Type B pancreatic cell (in vitro differentiated cells): ENCODE results near the gene MKS1. TPM values are rescaled to one million over a fixed set of nuclear protein-coding genes. Genes with fewer than 3 reads are reported as not detected.

Experiments used
- DNase-seq: peaks from one replicate; pipeline ENCODE4 v3.0.0; 2021; ENCODE audit warnings: mixed read lengths; ENCODE audit not compliant: unreplicated experiment; ENCODE audit errors: extremely low spot score
- H3K27ac Mint-ChIP-seq: 2 replicates; pipeline ENCODE4 v1.8.0; 2021; ENCODE audit warnings: mild to moderate bottlenecking, mixed read lengths
- H3K27me3 Mint-ChIP-seq: 2 replicates; pipeline ENCODE4 v1.8.0; 2021; ENCODE audit warnings: mixed read lengths
- H3K36me3 Mint-ChIP-seq: 2 replicates; pipeline ENCODE4 v1.8.0; 2021; ENCODE audit warnings: mixed read lengths
- H3K4me1 Mint-ChIP-seq: one replicate; pipeline ENCODE4 v1.8.0; 2021; ENCODE audit warnings: mixed read lengths; ENCODE audit not compliant: unreplicated experiment
- H3K4me3 Mint-ChIP-seq: 2 replicates; pipeline ENCODE4 v1.8.0; 2021; ENCODE audit warnings: mild to moderate bottlenecking, mixed read lengths
- H3K9me3 Mint-ChIP-seq: 2 replicates; pipeline ENCODE4 v1.8.0; 2021; ENCODE audit warnings: mixed read lengths
- CTCF ChIP-seq: fragments of 200-600 bp; sonication (generic); conservative IDR thresholded peaks from 2 replicates; pipeline ENCODE4 v1.5.0; 2021; ENCODE audit warnings: antibody characterized with exemption, mild to moderate bottlenecking
- total RNA-seq: library from RNA; stranded (reverse); gene quantifications from 2 replicates; pipeline ENCODE4 v1.2.1, GENCODE V29; 2021; ENCODE audit warnings: low replicate concordance

MKS1 gene
- total RNA-seq, 1 donor from 2014 or later: 33.2 TPM

DNA sequence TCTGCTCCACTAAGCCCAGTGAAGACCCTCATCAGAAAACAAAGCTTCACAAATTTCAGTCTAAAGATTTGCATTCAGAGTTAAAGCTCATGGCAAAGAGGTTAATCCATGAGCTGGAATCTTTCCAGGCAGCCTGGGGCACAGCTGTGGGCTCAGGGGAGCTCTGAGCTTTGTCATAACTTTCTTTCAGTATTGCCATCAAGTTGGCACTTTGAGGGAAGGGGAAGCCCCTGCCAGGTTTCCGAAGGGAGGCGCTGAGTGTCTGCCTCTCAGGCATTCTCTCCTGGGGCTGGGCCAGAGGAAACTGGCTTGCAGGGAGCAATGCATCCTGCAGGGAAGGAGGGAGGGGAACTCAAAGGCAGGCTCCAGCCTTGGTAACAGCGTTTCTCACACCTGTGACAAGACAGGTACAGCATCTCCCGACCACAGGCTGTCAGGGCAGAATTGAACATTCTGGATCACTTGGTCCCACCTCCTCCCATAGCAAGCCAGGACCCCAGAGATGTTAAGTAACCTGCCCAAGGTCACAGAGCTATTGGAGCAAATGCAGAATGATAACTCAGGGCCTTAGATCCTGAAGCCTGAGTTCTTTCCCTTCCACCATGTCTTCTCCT lies 23.2 kb upstream of the MKS1 start:
- no peak for DNase-seq
- Mint-ChIP-seq H3K4me1 (no peaks in the 10 kb centered on the region), H3K36me3 (no peaks in the 10 kb centered on the region), H3K4me3 (no peak overlapping the region), H3K27ac (no peak overlapping the region), H3K9me3 (no peaks in the 10 kb centered on the region), H3K27me3 (peaks cover 96% of the 10 kb centered on the region)
- no peak for TF ChIP-seq CTCF

- H3K27ac Mint-ChIP-seq: no peak overlapping the region
- DNase-seq: no peak
- H3K4me1 Mint-ChIP-seq: no peaks in the 10 kb centered on the region
- H3K27me3 Mint-ChIP-seq: peaks cover 100% of the 10 kb centered on the region
- TF ChIP-seq CTCF: no peak
- H3K36me3 Mint-ChIP-seq: no peaks in the 10 kb centered on the region
- no peak overlapping the region for H3K4me3 Mint-ChIP-seq
- H3K9me3 Mint-ChIP-seq: no peaks in the 10 kb centered on the region
Measured at GRCh38 chr17:58239987-58240386, 20.9 kb upstream of the MKS1 start.

GRCh38 chr17:58238147-58238634 lies 19.1 kb upstream of the MKS1 start, which contains the start of gene LPO:
Gene LPO, plus strand, starts transcription at chr17:58238584. Its CDS starts 4,396 bp downstream, at chr17:58242980.
- TF ChIP-seq CTCF: no peak
- no peak for DNase-seq
- H3K9me3 Mint-ChIP-seq: no peaks in the 10 kb centered on the region
- no peaks in the 10 kb centered on the region for H3K4me1 Mint-ChIP-seq
- H3K27ac Mint-ChIP-seq: no peak within 1 kb of the TSS
- H3K4me3 Mint-ChIP-seq: no peak within 1 kb of the TSS
- H3K27me3 Mint-ChIP-seq: peaks cover 98% of the 10 kb centered on the region
- no peaks in the 10 kb centered on the region for H3K36me3 Mint-ChIP-seq

DNA sequence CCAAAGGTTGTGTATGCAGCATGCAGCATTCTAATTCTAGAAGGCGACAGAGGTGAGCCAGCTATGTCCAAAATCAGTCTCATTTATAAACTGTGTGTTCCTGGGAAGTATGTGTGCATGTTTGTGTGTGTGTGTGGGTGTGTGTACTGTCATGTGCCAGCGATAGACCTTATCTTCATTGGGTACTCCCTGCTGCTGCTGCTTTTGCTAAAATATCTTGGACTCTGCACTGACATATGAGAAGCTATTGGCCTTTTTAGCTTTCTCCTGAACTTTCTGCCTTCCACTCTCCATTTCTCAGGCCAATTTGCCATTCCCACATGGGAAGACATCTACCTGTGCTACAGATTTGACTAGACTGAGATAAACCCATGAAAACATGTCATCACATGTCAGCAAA lies 17.3 kb upstream of the MKS1 start:
- Mint-ChIP-seq H3K27ac (no peak overlapping the region), H3K9me3 (no peaks in the 10 kb centered on the region), H3K27me3 (peaks cover 98% of the 10 kb centered on the region), H3K4me1 (no peaks in the 10 kb centered on the region), H3K4me3 (no peak overlapping the region), H3K36me3 (no peaks in the 10 kb centered on the region)
- no peak for DNase-seq
- no peak for TF ChIP-seq CTCF

DNA sequence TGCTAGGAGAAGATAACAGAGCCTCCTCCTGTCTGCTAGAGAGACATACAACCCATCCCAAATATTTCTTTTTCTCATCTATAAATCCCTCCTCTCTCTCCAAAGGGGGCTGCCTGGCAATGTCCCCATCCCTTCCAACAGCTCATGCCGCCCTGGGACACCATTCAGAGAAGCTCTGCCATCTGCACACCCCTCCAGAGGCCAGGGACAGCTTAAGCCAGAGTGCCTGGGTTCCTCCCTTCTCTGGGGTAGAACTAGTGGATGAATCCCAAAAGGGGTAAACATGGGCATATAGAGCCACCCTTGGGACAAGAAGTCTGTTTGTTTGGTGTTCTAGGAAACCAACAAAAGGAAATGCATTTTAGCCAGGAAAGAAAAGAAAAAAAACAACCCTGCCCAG lies 16.8 kb upstream of the MKS1 start:
- DNase-seq: no peak

More for the DNA sequence above, 16.8 kb upstream of the MKS1 start:
- no peaks in the 10 kb centered on the region for H3K9me3 Mint-ChIP-seq
- no peak for TF ChIP-seq CTCF
- H3K27ac Mint-ChIP-seq: no peak overlapping the region
- peaks cover 98% of the 10 kb centered on the region for H3K27me3 Mint-ChIP-seq
- H3K4me1 Mint-ChIP-seq: no peaks in the 10 kb centered on the region
- no peak overlapping the region for H3K4me3 Mint-ChIP-seq
- H3K36me3 Mint-ChIP-seq: no peaks in the 10 kb centered on the region
